ENCODE measurements around the gene PSMC3IP.
"Not testable (repeated sequence)": the region's sequence is repeated elsewhere in the genome, so short reads cannot be mapped to it uniquely, and the experiment has no call there.

Gene PSMC3IP, protein sequence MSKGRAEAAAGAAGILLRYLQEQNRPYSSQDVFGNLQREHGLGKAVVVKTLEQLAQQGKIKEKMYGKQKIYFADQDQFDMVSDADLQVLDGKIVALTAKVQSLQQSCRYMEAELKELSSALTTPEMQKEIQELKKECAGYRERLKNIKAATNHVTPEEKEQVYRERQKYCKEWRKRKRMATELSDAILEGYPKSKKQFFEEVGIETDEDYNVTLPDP

GRCh38 chr17:42577532-42578281 lies at the start of gene PSMC3IP:
Gene PSMC3IP (minus strand): TSS chr17:42577729. CDS start chr17:42577686, 43 bp downstream.
- peak within 1 kb of the TSS; percentile 79 for H3K4me3 ChIP-seq (ENCODE audit: low read depth, low read length)
- TF ChIP-seq, protein P1, sequence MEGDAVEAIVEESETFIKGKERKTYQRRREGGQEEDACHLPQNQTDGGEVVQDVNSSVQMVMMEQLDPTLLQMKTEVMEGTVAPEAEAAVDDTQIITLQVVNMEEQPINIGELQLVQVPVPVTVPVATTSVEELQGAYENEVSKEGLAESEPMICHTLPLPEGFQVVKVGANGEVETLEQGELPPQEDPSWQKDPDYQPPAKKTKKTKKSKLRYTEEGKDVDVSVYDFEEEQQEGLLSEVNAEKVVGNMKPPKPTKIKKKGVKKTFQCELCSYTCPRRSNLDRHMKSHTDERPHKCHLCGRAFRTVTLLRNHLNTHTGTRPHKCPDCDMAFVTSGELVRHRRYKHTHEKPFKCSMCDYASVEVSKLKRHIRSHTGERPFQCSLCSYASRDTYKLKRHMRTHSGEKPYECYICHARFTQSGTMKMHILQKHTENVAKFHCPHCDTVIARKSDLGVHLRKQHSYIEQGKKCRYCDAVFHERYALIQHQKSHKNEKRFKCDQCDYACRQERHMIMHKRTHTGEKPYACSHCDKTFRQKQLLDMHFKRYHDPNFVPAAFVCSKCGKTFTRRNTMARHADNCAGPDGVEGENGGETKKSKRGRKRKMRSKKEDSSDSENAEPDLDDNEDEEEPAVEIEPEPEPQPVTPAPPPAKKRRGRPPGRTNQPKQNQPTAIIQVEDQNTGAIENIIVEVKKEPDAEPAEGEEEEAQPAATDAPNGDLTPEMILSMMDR (IDR thresholded peaks at IDR 0.05; ENCODE audit: borderline replicate concordance, insufficient read depth, low read depth, low read length), result peak; percentile 59

- TF ChIP-seq, protein P1 (IDR thresholded peaks at IDR 0.05; ENCODE audit: borderline replicate concordance, insufficient read depth, low read depth, low read length), result no peak
- no peak overlapping the region for H3K4me3 ChIP-seq (ENCODE audit: low read depth, low read length)
These were observed 46.4 kb upstream of the PSMC3IP start for GRCh38 chr17:42623732-42624596.

DNA sequence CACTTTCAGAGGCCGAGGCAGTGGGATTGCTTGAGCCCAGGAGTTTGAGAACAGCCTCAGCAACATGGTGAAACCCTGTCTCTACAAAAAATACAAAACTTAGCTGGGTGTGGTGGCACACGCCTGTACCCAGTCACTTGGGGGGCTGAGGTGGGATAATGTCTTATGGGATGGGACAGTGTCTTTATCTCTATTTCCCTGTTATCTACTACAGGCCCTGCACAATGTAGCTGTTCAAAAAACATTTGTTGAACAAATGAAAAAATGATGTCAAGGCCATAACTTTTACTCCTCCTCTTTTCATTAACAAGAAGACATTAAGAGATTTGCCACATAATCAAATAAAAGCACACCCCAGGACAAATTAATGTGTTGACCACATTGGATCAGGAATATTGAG lies 45.7 kb upstream of the PSMC3IP start:
- no peak overlapping the region for H3K4me3 ChIP-seq (ENCODE audit: low read depth, low read length)
- TF ChIP-seq, protein P1 (IDR thresholded peaks at IDR 0.05; ENCODE audit: borderline replicate concordance, insufficient read depth, low read depth, low read length), result no peak

- H3K4me3 ChIP-seq (ENCODE audit: low read depth, low read length), result not testable (repeated sequence)
These were observed 44.5 kb upstream of the PSMC3IP start for GRCh38 chr17:42621987-42622386.

- TF ChIP-seq, protein P1 (IDR thresholded peaks at IDR 0.05; ENCODE audit: borderline replicate concordance, insufficient read depth, low read depth, low read length), result peak; percentile 18; the same call in 1 of the 2 replicates
These were observed 41.1 kb upstream of the PSMC3IP start for GRCh38 chr17:42618442-42619150.

DNA sequence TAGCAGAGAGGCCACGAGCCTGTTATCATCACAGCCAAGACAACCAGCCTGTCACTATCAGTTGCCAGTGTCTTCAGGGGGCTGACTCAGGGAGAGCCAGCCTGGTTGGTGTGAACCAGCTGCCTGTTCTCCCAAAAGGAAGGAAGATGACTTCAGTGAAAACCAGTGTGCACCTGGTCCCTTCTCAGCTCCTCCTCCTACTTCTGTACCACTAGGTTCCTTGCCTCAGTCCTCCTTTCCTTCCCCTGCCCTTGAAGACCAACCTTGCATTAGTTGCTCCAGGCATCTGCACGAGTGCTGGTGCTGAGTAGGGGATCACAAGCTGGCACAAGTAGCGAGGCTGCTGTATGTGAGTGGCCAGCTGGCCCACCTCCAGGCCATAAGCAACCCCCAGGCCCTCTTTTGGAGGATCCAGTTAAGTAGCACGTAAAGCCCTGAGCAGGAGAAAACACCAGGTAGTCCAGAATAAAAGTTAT lies 40.5 kb upstream of the PSMC3IP start:
- TF ChIP-seq, protein P1 (IDR thresholded peaks at IDR 0.05; ENCODE audit: borderline replicate concordance, insufficient read depth, low read depth, low read length), result no peak
- H3K4me3 ChIP-seq (ENCODE audit: low read depth, low read length), result peak overlapping the region; percentile 0

More at GRCh38 chr17:42618442-42619150, 41.1 kb upstream of the PSMC3IP start:
- peak overlapping the region; percentile 0 for H3K4me3 ChIP-seq (ENCODE audit: low read depth, low read length)

Data from GM12875 (cell line).